Hepatocyte (in vitro differentiated cells): ENCODE measurements around the gene DCTN2. TPM values are rescaled to one million over a fixed set of nuclear protein-coding genes. Genes with fewer than 3 reads are reported as not detected.

Experiments used
- DNase-seq: peaks from one replicate; pipeline ENCODE4 v3.0.0-alpha.2; 2016; ENCODE audit warnings: low spot score
- H2AFZ ChIP-seq: fragments of 200-600 bp; sonication (generic); 2 replicates; pipeline ENCODE4 v1.6.0; 2016; ENCODE audit warnings: antibody characterized with exemption, mild to moderate bottlenecking
- H3K27ac ChIP-seq: fragments of 200-600 bp; sonication (generic); 2 replicates; pipeline ENCODE4 v1.5.1; 2016; ENCODE audit warnings: mild to moderate bottlenecking
- H3K27me3 ChIP-seq: fragments of 200-600 bp; sonication (generic); 2 replicates; pipeline ENCODE4 v1.6.1; 2016
- H3K36me3 ChIP-seq: fragments of 200-600 bp; sonication (generic); replicated peaks from 2 replicates; pipeline ENCODE4 v1.5.1; 2016; ENCODE audit warnings: low read depth; ENCODE audit not compliant: insufficient read depth
- H3K4me1 ChIP-seq: fragments of 200-600 bp; sonication (generic); 2 replicates; pipeline ENCODE4 v1.5.1; 2016; ENCODE audit warnings: mild to moderate bottlenecking, moderate library complexity; ENCODE audit not compliant: insufficient read depth
- H3K4me2 ChIP-seq: fragments of 200-600 bp; sonication (generic); 2 replicates; pipeline ENCODE4 v1.6.0; 2016
- H3K4me3 ChIP-seq: fragments of 200-600 bp; sonication (generic); 2 replicates; pipeline ENCODE4 v1.5.1; 2016; ENCODE audit warnings: mild to moderate bottlenecking
- H3K79me2 ChIP-seq: fragments of 200-600 bp; sonication (generic); 2 replicates; pipeline ENCODE4 v1.6.0; 2017; ENCODE audit warnings: mild to moderate bottlenecking
- H3K9me2 ChIP-seq: fragments of 200-600 bp; sonication (generic); replicated peaks from 2 replicates; pipeline ENCODE4 v1.6.0; 2017; ENCODE audit warnings: mild to moderate bottlenecking; ENCODE audit not compliant: insufficient read depth
- H3K9me3 ChIP-seq: fragments of 200-600 bp; sonication (generic); 2 replicates; pipeline ENCODE4 v1.5.1; 2016; ENCODE audit warnings: low read depth, mild to moderate bottlenecking
- H4K20me1 ChIP-seq: fragments of 200-600 bp; sonication (generic); 2 replicates; pipeline ENCODE4 v1.6.0; 2016; ENCODE audit warnings: mild to moderate bottlenecking; ENCODE audit not compliant: insufficient read depth, poor library complexity, severe bottlenecking
- CTCF ChIP-seq: fragments of 200-600 bp; sonication (generic); IDR thresholded peaks from 2 replicates; pipeline ENCODE4 v1.5.1; 2016; ENCODE audit warnings: antibody characterized with exemption, mild to moderate bottlenecking; ENCODE audit not compliant: poor library complexity
- EZH2 ChIP-seq: fragments of 200-600 bp; sonication (generic); IDR thresholded peaks from 2 replicates; pipeline ENCODE4 v1.6.1; 2016; ENCODE audit warnings: antibody characterized with exemption, mild to moderate bottlenecking, borderline replicate concordance
- EZH2phosphoT487 ChIP-seq: fragments of 200-600 bp; sonication (generic); IDR thresholded peaks from one replicate; pipeline ENCODE4 v1.6.1; 2018; ENCODE audit warnings: antibody characterized with exemption, mild to moderate bottlenecking, low read depth, moderate library complexity; ENCODE audit not compliant: unreplicated experiment, severe bottlenecking
- WGBS: methylation state at CpG from one replicate; pipeline ENCODE4 v1.1.6; 2016; ENCODE audit warnings: low lambda C conversion rate; ENCODE audit errors: missing lambda C conversion rate; 5-methylcytosine and 5-hydroxymethylcytosine counted together
- polyA plus RNA-seq: library from polyadenylated mRNA; unstranded; fragments of >200 nt; fragmentation: Nextera tagmentation; extraction: Ambion mirVana; gene quantifications from 2 replicates; pipeline ENCODE4 v1.2.1, GENCODE V29; 2016
- total RNA-seq: library from RNA; depleted of rRNA; stranded (reverse); fragments of >200 nt; gene quantifications from 2 replicates; pipeline ENCODE4 v1.2.3, GENCODE V29; 2014

Gene DCTN2
- total and polyA plus RNA-seq, 2 experiments from 2014 or later: 110 to 124 TPM

GRCh38 chr12:57551637-57552305 is 4.8 kb upstream of the DCTN2 start:
- Histone ChIP-seq H3K27me3 (peaks cover 69% of the 10 kb centered on the region), H2AFZ (no peak overlapping the region), H3K4me2 (no peak overlapping the region), H3K27ac (no peak overlapping the region), H4K20me1 (no peaks in the 10 kb centered on the region), H3K9me3 (no peaks in the 10 kb centered on the region), H3K79me2 (peaks cover under 1% of the 10 kb centered on the region), H3K36me3 (no peaks in the 10 kb centered on the region), H3K4me1 (peaks cover 4% of the 10 kb centered on the region), H3K9me2 (no peaks in the 10 kb centered on the region), H3K4me3 (no peak overlapping the region)
- WGBS: 75% methylated on average over 3 of the region's 3 CpGs
- no peak for DNase-seq
- TF ChIP-seq EZH2 (no peak), EZH2phosphoT487 (no peak), CTCF (no peak)

GRCh38 chr12:57550641-57551549 is 3.9 kb upstream of the DCTN2 start:
- Histone ChIP-seq H3K4me2 (peak overlapping the region; percentile 88), H2AFZ (no peak overlapping the region), H3K27me3 (peaks cover 69% of the 10 kb centered on the region), H3K36me3 (no peaks in the 10 kb centered on the region), H3K27ac (no peak overlapping the region), H3K9me3 (no peaks in the 10 kb centered on the region), H3K79me2 (peaks cover 9% of the 10 kb centered on the region), H4K20me1 (no peaks in the 10 kb centered on the region), H3K4me1 (peaks cover 6% of the 10 kb centered on the region), H3K9me2 (no peaks in the 10 kb centered on the region), H3K4me3 (no peak overlapping the region)
- TF ChIP-seq EZH2 (no peak), EZH2phosphoT487 (no peak), CTCF (no peak)
- 45% methylated on average over 7 of the region's 7 CpGs for WGBS
- DNase-seq: no peak

- Histone ChIP-seq H3K4me1 (peaks cover 12% of the 10 kb centered on the region), H4K20me1 (no peaks in the 10 kb centered on the region), H3K9me3 (no peaks in the 10 kb centered on the region), H3K4me3 (no peak within 1 kb of the TSS), H3K27me3 (peaks cover 69% of the 10 kb centered on the region), H2AFZ (no peak within 1 kb of the TSS), H3K4me2 (peak within 1 kb of the TSS; percentile 88), H3K79me2 (peaks cover 17% of the 10 kb centered on the region), H3K9me2 (no peaks in the 10 kb centered on the region), H3K36me3 (no peaks in the 10 kb centered on the region), H3K27ac (no peak within 1 kb of the TSS)
- TF ChIP-seq CTCF: peak; percentile 13
- peak; percentile 74 for TF ChIP-seq EZH2
- no peak for TF ChIP-seq EZH2phosphoT487
- 2% methylated on average over 21 of the region's 52 CpGs for WGBS
- DNase-seq: peak; percentile 61
Measured at GRCh38 chr12:57549909-57550640, 3.1 kb upstream of the DCTN2 start, which contains the start of gene KIF5A. KIF5A (plus strand) TSS chr12:57550044; CDS start chr12:57550272, 228 bp downstream.
